H1 (cell line): ENCODE measurements around the gene HSF5. TPM values are rescaled to one million over a fixed set of nuclear protein-coding genes. Genes with fewer than 3 reads are reported as not detected.

Experiments used
- CTCF ChIA-PET: fragments of 300-600 bp; sonication (Branson Sonifier 250); formaldehyde crosslinking; loops from one replicate; lab custom pipeline; 2021; ENCODE audit not compliant: partially characterized antibody; lab: Charles Lee
- POLR2A ChIA-PET: fragments of 300-600 bp; sonication (Branson Sonifier 250); formaldehyde crosslinking; loops from one replicate; lab custom pipeline; 2021; ENCODE audit warnings: inconsistent platforms; ENCODE audit not compliant: partially characterized antibody; lab: Charles Lee
- DNase-seq, 2 experiments: peaks; one replicate each; pipeline versions ENCODE4 v3.0.0 to v3.0.0-alpha.2; 2010 to 2022; ENCODE audit warnings: low spot score in 2 of 2, low read depth in 1 of 2, mixed read lengths in 1 of 2
- FAIRE-seq: peaks from 2 replicates; lab custom pipeline; 2011; peaks lifted over from hg19 to GRCh38; lab: Jason Lieb, UNC
- H2AFZ ChIP-seq: 2 replicates; pipeline ENCODE4 v1.8.1; 2012; ENCODE audit warnings: low read length, inconsistent platforms
- H2AK5ac ChIP-seq: 2 replicates; pipeline ENCODE4 v1.6.1; 2013; ENCODE audit warnings: low read depth, low read length
- H2BK120ac ChIP-seq: replicated peaks from 2 replicates; pipeline ENCODE3; 2013; ENCODE audit warnings: low read depth, low read length, inconsistent platforms
- H2BK12ac ChIP-seq: 2 replicates; pipeline ENCODE4 v1.6.1; 2013; ENCODE audit warnings: low read depth, low read length
- H2BK15ac ChIP-seq: 2 replicates; pipeline ENCODE4 v1.6.1; 2013; ENCODE audit warnings: low read length
- H2BK20ac ChIP-seq: 2 replicates; pipeline ENCODE4 v1.6.1; 2013; ENCODE audit warnings: low read length
- H2BK5ac ChIP-seq: 2 replicates; pipeline ENCODE4 v1.6.1; 2013; ENCODE audit warnings: low read depth, low read length
- H3K14ac ChIP-seq: 2 replicates; pipeline ENCODE4 v1.6.1; 2013; ENCODE audit warnings: inconsistent platforms; ENCODE audit not compliant: insufficient read length
- H3K18ac ChIP-seq: 2 replicates; pipeline ENCODE4 v1.6.1; 2013; ENCODE audit warnings: low read length; ENCODE audit errors: extremely low read depth
- H3K23ac ChIP-seq: 2 replicates; pipeline ENCODE4 v1.6.1; 2013; ENCODE audit warnings: inconsistent platforms; ENCODE audit not compliant: insufficient read length
- H3K23me2 ChIP-seq: 2 replicates; pipeline ENCODE4 v1.6.1; 2013; ENCODE audit warnings: low read depth, low read length
- H3K27ac ChIP-seq: 2 replicates; pipeline ENCODE4 v1.6.1; 2011; ENCODE audit warnings: low read depth, low read length, inconsistent platforms
- H3K27me3 ChIP-seq, 4 experiments: replicated peaks in 1 of 4; 1 replicate in 1 of 4; 2 replicates in 3 of 4; pipeline versions ENCODE4 v1.6.1 to v1.8.1; 2011 to 2013; ENCODE audit warnings: low read length in 3 of 4, mild to moderate bottlenecking in 3 of 4, inconsistent platforms in 2 of 4, mixed read lengths in 2 of 4, moderate library complexity in 1 of 4; ENCODE audit not compliant: control insufficient read depth in 3 of 4, insufficient read depth in 3 of 4; ENCODE audit errors: extremely low read depth in 1 of 4
- H3K36me3 ChIP-seq, 4 experiments: 2 replicates each; pipeline versions ENCODE4 v1.6.1 to v1.8.1; 2011 to 2013; ENCODE audit warnings: mild to moderate bottlenecking in 4 of 4, low read length in 3 of 4, moderate library complexity in 2 of 4, control low read depth in 1 of 4, inconsistent platforms in 1 of 4; ENCODE audit not compliant: insufficient read depth in 4 of 4, control insufficient read depth in 2 of 4
- H3K4ac ChIP-seq: replicated peaks from 2 replicates; pipeline ENCODE3; 2013; ENCODE audit warnings: low read length, low read depth, mixed read lengths, inconsistent platforms; ENCODE audit not compliant: insufficient read length
- H3K4me1 ChIP-seq, 4 experiments: replicated peaks in 1 of 4; 1 replicate in 1 of 4; 2 replicates in 3 of 4; pipeline versions ENCODE4 v1.6.1 to v1.8.1; 2011 to 2013; ENCODE audit warnings: low read length in 3 of 4, inconsistent platforms in 2 of 4, mixed read lengths in 1 of 4; ENCODE audit not compliant: insufficient read depth in 4 of 4, control insufficient read depth in 3 of 4
- H3K4me2 ChIP-seq, 2 experiments: 2 replicates each; pipeline versions ENCODE4 v1.6.1 to v1.8.1; 2011 to 2013; ENCODE audit warnings: low read depth in 2 of 2, low read length in 2 of 2, control low read depth in 1 of 2, inconsistent platforms in 1 of 2, mild to moderate bottlenecking in 1 of 2; ENCODE audit not compliant: insufficient read depth in 1 of 2
- H3K4me3 ChIP-seq, 4 experiments: fragments of 200-600, 300-600 bp in 1 of 4; sonication (generic), shearing (Covaris generic), sonication (Bioruptor Twin) in 1 of 4; 2 replicates each; pipeline versions ENCODE4 v1.5.1 to v1.8.1; 2011 to 2016; ENCODE audit warnings: low read length in 4 of 4, low read depth in 3 of 4, control low read depth in 2 of 4, inconsistent platforms in 2 of 4, mild to moderate bottlenecking in 2 of 4, mixed read lengths in 1 of 4, moderate library complexity in 1 of 4; ENCODE audit not compliant: insufficient read depth in 2 of 4; ENCODE audit errors: extremely low read depth in 1 of 4
- H3K56ac ChIP-seq: replicated peaks from 2 replicates; pipeline ENCODE3; 2013; ENCODE audit warnings: low read depth, mild to moderate bottlenecking, mixed read lengths, low read length, inconsistent platforms; ENCODE audit not compliant: insufficient read length
- H3K79me1 ChIP-seq: 2 replicates; pipeline ENCODE4 v1.6.1; 2013; ENCODE audit warnings: low read depth, low read length, control low read depth
- H3K79me2 ChIP-seq, 2 experiments: 2 replicates each; pipeline versions ENCODE4 v1.6.1 to v1.8.1; 2012 to 2013; ENCODE audit warnings: low read length in 2 of 2, mild to moderate bottlenecking in 2 of 2, inconsistent platforms in 1 of 2; ENCODE audit not compliant: insufficient read depth in 2 of 2, control insufficient read depth in 1 of 2
- H3K9ac ChIP-seq, 4 experiments: replicated peaks in 1 of 4; 1 replicate in 1 of 4; 2 replicates in 3 of 4; pipeline versions ENCODE4 v1.6.1 to v1.8.1; 2011 to 2013; ENCODE audit warnings: low read depth in 3 of 4, low read length in 3 of 4, control low read depth in 2 of 4, mild to moderate bottlenecking in 2 of 4, moderate library complexity in 2 of 4, inconsistent platforms in 1 of 4; ENCODE audit errors: extremely low read depth in 1 of 4
- H3K9me3 ChIP-seq, 2 experiments: 2 replicates each; pipeline versions ENCODE4 v1.6.1 to v1.8.1; 2012 to 2013; ENCODE audit warnings: mild to moderate bottlenecking in 2 of 2, moderate library complexity in 2 of 2, control low read depth in 1 of 2, inconsistent platforms in 1 of 2, low read depth in 1 of 2, low read length in 1 of 2, mixed read lengths in 1 of 2; ENCODE audit not compliant: insufficient read depth in 2 of 2
- H4K20me1 ChIP-seq, 2 experiments: replicated peaks in 1 of 2; 2 replicates each; pipeline versions ENCODE3 to v1.8.1; 2011 to 2013; ENCODE audit warnings: inconsistent platforms in 2 of 2, low read length in 2 of 2, mild to moderate bottlenecking in 1 of 2; ENCODE audit not compliant: insufficient read depth in 2 of 2, control insufficient read depth in 1 of 2
- H4K5ac ChIP-seq: 2 replicates; pipeline ENCODE4 v1.6.1; 2013; ENCODE audit warnings: low read length, low read depth, mixed read lengths, inconsistent platforms; ENCODE audit not compliant: insufficient read length
- H4K8ac ChIP-seq: 2 replicates; pipeline ENCODE4 v1.8.0; 2013; ENCODE audit warnings: mild to moderate bottlenecking, moderate library complexity, low read length, inconsistent platforms; ENCODE audit not compliant: insufficient read depth; ENCODE audit errors: extremely low read depth
- H4K91ac ChIP-seq: replicated peaks from 2 replicates; pipeline ENCODE3; 2013; ENCODE audit warnings: low read length, mixed read lengths, inconsistent platforms; ENCODE audit not compliant: insufficient read length
- ASH2L ChIP-seq: fragments of 200-600, 300-600 bp; sonication (generic); IDR thresholded peaks from one replicate; pipeline ENCODE4 v1.7.1; 2017; ENCODE audit warnings: low read length
- BCL11A ChIP-seq, 2 experiments: IDR thresholded peaks; one replicate each; pipeline ENCODE4 v1.6.1; 2011; ENCODE audit warnings: low read depth in 2 of 2, low read length in 2 of 2, mild to moderate bottlenecking in 2 of 2
- POLR2A ChIP-seq, 2 experiments: IDR thresholded peaks; 1 replicate in 1 of 2; 2 replicates in 1 of 2; pipeline ENCODE4 v1.6.1; 2011; ENCODE audit warnings: low read depth in 2 of 2, low read length in 2 of 2, mild to moderate bottlenecking in 2 of 2; ENCODE audit errors: control extremely low read depth in 1 of 2
- SIN3A ChIP-seq, 2 experiments: IDR thresholded peaks in 1 of 2; conservative IDR thresholded peaks in 1 of 2; 2 replicates each; pipeline ENCODE4 v1.6.1; 2011 to 2012; ENCODE audit warnings: low read length in 2 of 2, improper control_type of control experiment in 1 of 2, low read depth in 1 of 2, mild to moderate bottlenecking in 1 of 2
- WGBS, 2 experiments: shearing (Covaris generic) in 1 of 2; methylation state at CpG; one replicate each; pipeline versions ENCODE4 v1.1.6 to v1.1.7; 2013 to 2015; ENCODE audit warnings: low lambda C conversion rate in 2 of 2, mixed read lengths in 2 of 2, inconsistent platforms in 1 of 2, low coverage in 1 of 2, missing lambda C conversion rate in 1 of 2; ENCODE audit not compliant: insufficient replicate concordance in 2 of 2, insufficient coverage in 1 of 2, insufficient read length in 1 of 2; ENCODE audit errors: extremely low coverage in 1 of 2, missing lambda C conversion rate in 1 of 2; 5-methylcytosine and 5-hydroxymethylcytosine counted together
- polyA plus RNA-seq, 7 experiments: library from polyadenylated mRNA; depleted of rRNA in 3 of 7; stranded (reverse) in 5 of 7; unstranded in 2 of 7; fragments of >200 nt in 5 of 7; fragments of 200-250 nt in 2 of 7; gene quantifications; 1 replicate in 5 of 7; 2 replicates in 1 of 7; 4 replicates in 1 of 7; pipeline versions ENCODE4 v1.2.1 to v1.2.3, GENCODE V29; 2011 to 2013; ENCODE audit warnings: missing spikeins in 2 of 7, mixed read lengths in 2 of 7
- total RNA-seq: library from RNA; stranded (reverse); fragmentation: NEBNext Ultra II Directional; extraction: Animal tissue kit (Norgen Biotek cat#: 25700); gene quantifications from 2 replicates; pipeline ENCODE4 v1.2.1, GENCODE V29; 2021

The HSF5 gene
- total and polyA plus RNA-seq, 2 of the 8 experiments (the other 6 are each of a cell fraction or from before 2014, with no cell fraction given) = not detected

DNA sequence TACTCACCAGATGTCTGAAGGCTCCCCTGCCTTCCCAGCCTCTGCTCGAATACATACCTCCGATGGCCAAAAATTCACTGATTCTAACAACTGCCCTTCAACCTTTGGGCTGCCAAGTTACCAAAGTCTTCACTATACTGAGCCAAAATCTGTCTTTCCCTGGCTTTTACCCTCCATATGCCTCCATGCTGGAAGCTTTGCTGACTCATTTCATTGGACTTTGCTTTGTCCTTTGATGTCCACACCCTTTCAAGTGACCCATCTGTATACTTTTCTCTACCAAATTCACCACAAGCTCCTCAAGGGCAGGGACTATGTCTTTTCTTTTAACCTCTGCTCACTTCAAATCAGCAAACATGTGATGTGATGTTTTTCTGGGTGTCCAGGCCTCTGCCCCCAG lies 47.2 kb upstream of the HSF5 start:
- no peak overlapping the region for H2BK120ac ChIP-seq
- 93% methylated on average over 2 of the region's 2 CpGs; no CpG with 5 or more reads in 1 of the 2 experiments for WGBS, 2 experiments
- no peak overlapping the region for H3K56ac ChIP-seq
- no peaks in the 10 kb centered on the region for H4K20me1 ChIP-seq
- CTCF ChIA-PET = interaction anchor here (1.4 to 16.5 kb wide), 6 partner anchors 7 to 164 kb away, joined by 3 to 163 read pairs (median 23); a partner anchor contains a TSS
- H3K23ac ChIP-seq = no peak overlapping the region
- H3K36me3 ChIP-seq = no peaks in the 10 kb centered on the region
- no peak overlapping the region for H3K4me2 ChIP-seq
- H2AK5ac ChIP-seq = no peak overlapping the region
- FAIRE-seq = no peak
- no peak overlapping the region for H2BK5ac ChIP-seq
- H3K23me2 ChIP-seq = peaks cover 12% of the 10 kb centered on the region
- H2BK12ac ChIP-seq = 0 out of 2 replicates have a peak overlapping the region, but pooled peaks have one; percentile 80
- no peak overlapping the region for H3K18ac ChIP-seq
- TF ChIP-seq BCL11A (IDR thresholded peaks at IDR 0.05; ENCODE audit: low read depth in 2 of 2, low read length in 2 of 2) (no peak), POLR2A (IDR thresholded peaks at IDR 0.05; ENCODE audit: control extremely low read depth in 1 of 2, low read depth in 2 of 2, low read length in 2 of 2) (no peak), SIN3A (conservative IDR thresholded peaks at IDR 0.05 in 1 of 2, IDR thresholded peaks at IDR 0.05 in 1 of 2; ENCODE audit: low read depth in 1 of 2, low read length in 2 of 2) (no peak), ASH2L (no peak)
- TF ChIP-seq, all 59 proteins: peak for 0
- H2BK15ac ChIP-seq = no peak overlapping the region
- H4K91ac ChIP-seq = no peak overlapping the region
- H2BK20ac ChIP-seq = no peak overlapping the region
- POLR2A ChIA-PET = interaction anchor here (0.7 to 4.2 kb wide), 2 partner anchors 74 to 96 kb away, joined by 3 to 20 read pairs; no protein-coding TSS in a partner anchor
- H3K4me1 ChIP-seq = peaks cover 6 to 12% (median 7%) of the 10 kb centered on the region in 4 experiments
- H3K4me3 ChIP-seq = no peak overlapping the region
- no peak for DNase-seq
- no peak overlapping the region for H3K27ac ChIP-seq
- H2AFZ ChIP-seq = no peak overlapping the region
- no peaks in the 10 kb centered on the region for H3K9me3 ChIP-seq
- no peak overlapping the region for H4K8ac ChIP-seq
- H3K9ac ChIP-seq = no peak overlapping the region
- H3K79me2 ChIP-seq = no peaks in the 10 kb centered on the region
- no peaks in the 10 kb centered on the region for H3K79me1 ChIP-seq
- H3K4ac ChIP-seq = no peak overlapping the region
- no peak overlapping the region for H4K5ac ChIP-seq
- peaks cover 0 to 6% (median 4%) of the 10 kb centered on the region in 4 experiments; a peak in 5 of 7 replicates for H3K27me3 ChIP-seq
- H3K14ac ChIP-seq = no peak overlapping the region
